ENCODE data around the gene DPYSL4. TPM values are rescaled to one million over a fixed set of nuclear protein-coding genes. Genes with fewer than 3 reads are reported as not detected.
A peak's percentile ranks its signal among the peaks of the same experiment; 100 is the strongest.

DPYSL4 gene
- total and polyA plus RNA-seq, 2 of the 13 experiments (the other 11 are each of a cell fraction or from before 2014, with no cell fraction given): 0.84 to 1.2 TPM

DNA sequence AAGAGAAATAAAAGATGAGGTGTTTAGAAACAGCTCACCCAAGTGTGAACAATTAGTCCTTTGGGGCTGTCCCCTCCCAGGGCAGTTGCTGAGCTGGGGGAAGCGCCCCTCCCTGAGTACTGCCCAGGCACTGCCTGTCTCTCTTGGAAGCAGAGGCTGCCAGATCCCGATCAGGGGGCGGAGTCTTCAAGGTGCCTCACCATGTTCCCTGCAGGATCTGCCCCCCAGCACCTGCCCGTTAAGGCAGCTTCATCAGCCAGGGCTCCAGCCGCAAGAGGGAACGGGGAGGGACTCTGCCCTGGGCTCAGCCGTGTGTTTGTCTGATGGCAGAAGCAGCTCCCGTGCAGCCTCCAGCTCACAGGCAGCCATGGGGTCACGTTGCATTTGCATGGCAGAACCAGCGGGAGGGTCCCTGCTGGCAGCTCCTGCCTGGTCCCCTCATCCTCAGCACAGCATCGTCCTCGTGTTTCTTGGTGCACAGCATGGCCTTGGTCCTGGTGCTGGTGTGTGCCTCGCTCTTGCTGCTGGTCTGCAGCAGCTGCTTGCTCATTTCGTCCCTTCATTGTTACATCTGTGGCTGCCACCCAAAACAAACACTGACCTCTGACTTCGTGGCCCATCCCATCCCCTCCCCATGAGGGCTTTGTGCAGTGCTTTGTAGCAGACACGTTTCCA, 10.7 kb upstream of the DPYSL4 start (continued):
- TF ChIP-seq, protein P1, sequence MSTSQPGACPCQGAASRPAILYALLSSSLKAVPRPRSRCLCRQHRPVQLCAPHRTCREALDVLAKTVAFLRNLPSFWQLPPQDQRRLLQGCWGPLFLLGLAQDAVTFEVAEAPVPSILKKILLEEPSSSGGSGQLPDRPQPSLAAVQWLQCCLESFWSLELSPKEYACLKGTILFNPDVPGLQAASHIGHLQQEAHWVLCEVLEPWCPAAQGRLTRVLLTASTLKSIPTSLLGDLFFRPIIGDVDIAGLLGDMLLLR (CRISPR knock-in tag; IDR thresholded peaks at IDR 0.05): no peak
- no peak; the same call in 1 of the 2 replicates for TF ChIP-seq RXRA (CRISPR knock-in tag; IDR thresholded peaks at IDR 0.05)
- no peak for TF ChIP-seq WIZ (CRISPR knock-in tag; IDR thresholded peaks at IDR 0.05)
- no peak for TF ChIP-seq MAFK (conservative IDR thresholded peaks at IDR 0.05 in 1 of 2, IDR thresholded peaks at IDR 0.05 in 1 of 2; ENCODE audit: low read length in 2 of 2)
- TF ChIP-seq, protein P2, sequence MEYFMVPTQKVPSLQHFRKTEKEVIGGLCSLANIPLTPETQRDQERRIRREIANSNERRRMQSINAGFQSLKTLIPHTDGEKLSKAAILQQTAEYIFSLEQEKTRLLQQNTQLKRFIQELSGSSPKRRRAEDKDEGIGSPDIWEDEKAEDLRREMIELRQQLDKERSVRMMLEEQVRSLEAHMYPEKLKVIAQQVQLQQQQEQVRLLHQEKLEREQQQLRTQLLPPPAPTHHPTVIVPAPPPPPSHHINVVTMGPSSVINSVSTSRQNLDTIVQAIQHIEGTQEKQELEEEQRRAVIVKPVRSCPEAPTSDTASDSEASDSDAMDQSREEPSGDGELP (IDR thresholded peaks at IDR 0.05; ENCODE audit: borderline replicate concordance, low read depth): no peak
- TF ChIP-seq, protein P3, sequence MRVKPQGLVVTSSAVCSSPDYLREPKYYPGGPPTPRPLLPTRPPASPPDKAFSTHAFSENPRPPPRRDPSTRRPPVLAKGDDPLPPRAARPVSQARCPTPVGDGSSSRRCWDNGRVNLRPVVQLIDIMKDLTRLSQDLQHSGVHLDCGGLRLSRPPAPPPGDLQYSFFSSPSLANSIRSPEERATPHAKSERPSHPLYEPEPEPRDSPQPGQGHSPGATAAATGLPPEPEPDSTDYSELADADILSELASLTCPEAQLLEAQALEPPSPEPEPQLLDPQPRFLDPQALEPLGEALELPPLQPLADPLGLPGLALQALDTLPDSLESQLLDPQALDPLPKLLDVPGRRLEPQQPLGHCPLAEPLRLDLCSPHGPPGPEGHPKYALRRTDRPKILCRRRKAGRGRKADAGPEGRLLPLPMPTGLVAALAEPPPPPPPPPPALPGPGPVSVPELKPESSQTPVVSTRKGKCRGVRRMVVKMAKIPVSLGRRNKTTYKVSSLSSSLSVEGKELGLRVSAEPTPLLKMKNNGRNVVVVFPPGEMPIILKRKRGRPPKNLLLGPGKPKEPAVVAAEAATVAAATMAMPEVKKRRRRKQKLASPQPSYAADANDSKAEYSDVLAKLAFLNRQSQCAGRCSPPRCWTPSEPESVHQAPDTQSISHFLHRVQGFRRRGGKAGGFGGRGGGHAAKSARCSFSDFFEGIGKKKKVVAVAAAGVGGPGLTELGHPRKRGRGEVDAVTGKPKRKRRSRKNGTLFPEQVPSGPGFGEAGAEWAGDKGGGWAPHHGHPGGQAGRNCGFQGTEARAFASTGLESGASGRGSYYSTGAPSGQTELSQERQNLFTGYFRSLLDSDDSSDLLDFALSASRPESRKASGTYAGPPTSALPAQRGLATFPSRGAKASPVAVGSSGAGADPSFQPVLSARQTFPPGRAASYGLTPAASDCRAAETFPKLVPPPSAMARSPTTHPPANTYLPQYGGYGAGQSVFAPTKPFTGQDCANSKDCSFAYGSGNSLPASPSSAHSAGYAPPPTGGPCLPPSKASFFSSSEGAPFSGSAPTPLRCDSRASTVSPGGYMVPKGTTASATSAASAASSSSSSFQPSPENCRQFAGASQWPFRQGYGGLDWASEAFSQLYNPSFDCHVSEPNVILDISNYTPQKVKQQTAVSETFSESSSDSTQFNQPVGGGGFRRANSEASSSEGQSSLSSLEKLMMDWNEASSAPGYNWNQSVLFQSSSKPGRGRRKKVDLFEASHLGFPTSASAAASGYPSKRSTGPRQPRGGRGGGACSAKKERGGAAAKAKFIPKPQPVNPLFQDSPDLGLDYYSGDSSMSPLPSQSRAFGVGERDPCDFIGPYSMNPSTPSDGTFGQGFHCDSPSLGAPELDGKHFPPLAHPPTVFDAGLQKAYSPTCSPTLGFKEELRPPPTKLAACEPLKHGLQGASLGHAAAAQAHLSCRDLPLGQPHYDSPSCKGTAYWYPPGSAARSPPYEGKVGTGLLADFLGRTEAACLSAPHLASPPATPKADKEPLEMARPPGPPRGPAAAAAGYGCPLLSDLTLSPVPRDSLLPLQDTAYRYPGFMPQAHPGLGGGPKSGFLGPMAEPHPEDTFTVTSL (CRISPR knock-in tag; IDR thresholded peaks at IDR 0.05; ENCODE audit: borderline replicate concordance): no peak
- no peak for TF ChIP-seq EP300 (IDR thresholded peaks at IDR 0.05; ENCODE audit: low read depth in 2 of 2, low read length in 2 of 2)
- TF ChIP-seq EP300 (CRISPR knock-in tag; IDR thresholded peaks at IDR 0.05; ENCODE audit: borderline replicate concordance): no peak
- no peak for TF ChIP-seq ZIK1 (CRISPR knock-in tag; IDR thresholded peaks at IDR 0.05; ENCODE audit: borderline replicate concordance, low read depth)
- no peak for TF ChIP-seq ZNF737 (CRISPR knock-in tag; IDR thresholded peaks at IDR 0.05; ENCODE audit: borderline replicate concordance)
- no peak for TF ChIP-seq ZFP36 (IDR thresholded peaks at IDR 0.05; ENCODE audit: borderline replicate concordance, low read depth, low read length, partially characterized antibody)
- no peak for TF ChIP-seq ZNF446 (CRISPR knock-in tag; IDR thresholded peaks at IDR 0.05)
- TF ChIP-seq PHF5A (CRISPR knock-in tag; IDR thresholded peaks at IDR 0.05; ENCODE audit: low read depth, unreplicated experiment): no peak
- no peak for TF ChIP-seq PLRG1 (conservative IDR thresholded peaks at IDR 0.05)
- TF ChIP-seq BORCS8-MEF2B (CRISPR knock-in tag; IDR thresholded peaks at IDR 0.05): no peak
- no peak for TF ChIP-seq HNF4A (CRISPR knock-in tag; IDR thresholded peaks at IDR 0.05)
- TF ChIP-seq HCFC1 (IDR thresholded peaks at IDR 0.05; ENCODE audit: low read depth, low read length): no peak
- no peak for TF ChIP-seq DR1 (CRISPR knock-in tag; IDR thresholded peaks at IDR 0.05)
- TF ChIP-seq SOX5 (CRISPR knock-in tag; IDR thresholded peaks at IDR 0.05; ENCODE audit: borderline replicate concordance): peak; percentile 60; the same call in 1 of the 2 replicates
- no peak for TF ChIP-seq ELF3 (CRISPR knock-in tag; IDR thresholded peaks at IDR 0.05)
- no peak for TF ChIP-seq ZNF331 (CRISPR knock-in tag; IDR thresholded peaks at IDR 0.05)
- no peak for TF ChIP-seq ATRX (CRISPR knock-in tag; IDR thresholded peaks at IDR 0.05; ENCODE audit: borderline replicate concordance)
- TF ChIP-seq SATB2 (CRISPR knock-in tag; IDR thresholded peaks at IDR 0.05): no peak
- no peak for TF ChIP-seq SRSF4 (IDR thresholded peaks at IDR 0.05; ENCODE audit: low read depth, low read length, poor library complexity, severe bottlenecking)
